ENCODE measurements around the gene DAAM1.

DNA sequence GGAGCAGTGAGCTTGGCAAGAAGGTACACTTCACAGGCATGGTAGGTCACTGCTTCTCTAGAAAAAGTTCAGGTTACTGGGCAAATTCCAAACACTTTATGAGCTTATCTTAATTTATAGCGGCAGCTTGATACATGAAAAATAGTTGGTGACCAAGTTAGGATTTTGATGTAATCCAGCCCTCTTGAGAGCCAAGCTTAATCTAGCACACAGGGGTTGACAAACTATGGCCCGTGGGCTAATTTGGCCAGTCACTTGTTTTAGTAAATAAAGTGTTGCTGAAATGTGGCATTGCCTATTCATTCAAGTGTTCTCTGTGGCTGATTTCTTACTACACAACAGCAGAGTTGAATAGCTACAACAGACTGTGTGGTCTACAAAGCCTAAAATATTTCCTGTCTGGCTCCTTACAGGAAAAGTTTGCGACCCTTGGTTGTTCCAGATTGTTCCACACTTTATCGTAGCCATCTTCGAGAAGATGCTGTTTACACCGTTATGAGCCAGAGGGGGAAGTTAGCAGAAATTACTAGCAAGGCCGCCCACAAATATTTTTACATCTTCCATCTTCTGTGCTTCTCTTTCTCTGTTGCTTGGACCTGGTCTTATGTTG is 120.9 kb downstream of the DAAM1 start:
- TF ChIP-seq CTCF (IDR thresholded peaks at IDR 0.05) (no peak), POLR2A (IDR thresholded peaks at IDR 0.05) (no peak), POLR2AphosphoS5 (IDR thresholded peaks at IDR 0.05) (no peak)
